Tibial artery (tissue), 4 donors: ENCODE measurements around the gene MRPL12.

Source experiments
- DNase-seq, 2 donors: peaks; one replicate each; pipeline ENCODE4 v3.0.0-alpha.2; 2019
- H3K27ac ChIP-seq, 2 donors: fragments of 200-600 bp; sonication (generic) in 1 of 2; 1 replicate in 1 of 2; 2 replicates in 1 of 2; pipeline ENCODE4 v1.5.1; 2018 to 2019; ENCODE audit warnings: mild to moderate bottlenecking in 1 of 2
- H3K27me3 ChIP-seq, 2 donors: fragments of 200-600 bp; sonication (generic) in 1 of 2; one replicate each; pipeline versions ENCODE4 v1.5.1 to v1.6.0; 2016 to 2019
- H3K36me3 ChIP-seq, 3 donors: fragments of 200-600 bp; sonication (generic) in 2 of 3; one replicate each; pipeline ENCODE4 v1.5.1; 2016 to 2019; ENCODE audit warnings: mild to moderate bottlenecking in 2 of 3
- H3K4me1 ChIP-seq, 4 donors: fragments of 200-600 bp; sonication (generic) in 2 of 4; 1 replicate in 3 of 4; 2 replicates in 1 of 4; pipeline ENCODE4 v1.5.1; 2016 to 2019
- H3K4me3 ChIP-seq, 2 donors: fragments of 200-600 bp; sonication (generic) in 1 of 2; 1 replicate in 1 of 2; 2 replicates in 1 of 2; pipeline ENCODE4 v1.5.1; 2018 to 2019; ENCODE audit warnings: mild to moderate bottlenecking in 2 of 2
- H3K9me3 ChIP-seq, 3 donors: fragments of 200-600 bp; sonication (generic) in 1 of 3; one replicate each; pipeline ENCODE4 v1.5.1; 2016 to 2019
- intact Hi-C: fragments of 100-400 bp; cut with DNase I; formaldehyde crosslinking; loops from one replicate; pipeline ENCODE4 v1.15.0; 2023; ENCODE audit warnings: low total_unique reads
- TF ChIP-seq, protein P1 (sequence below), 2 experiments: fragments of 200-600 bp in 1 of 2; fragments of 450-650 bp in 1 of 2; IDR thresholded peaks; one replicate each; pipeline ENCODE4 v1.5.1; 2017 to 2019; ENCODE audit warnings: antibody characterized with exemption in 2 of 2, mild to moderate bottlenecking in 1 of 2, moderate library complexity in 1 of 2

Gene MRPL12

DNA sequence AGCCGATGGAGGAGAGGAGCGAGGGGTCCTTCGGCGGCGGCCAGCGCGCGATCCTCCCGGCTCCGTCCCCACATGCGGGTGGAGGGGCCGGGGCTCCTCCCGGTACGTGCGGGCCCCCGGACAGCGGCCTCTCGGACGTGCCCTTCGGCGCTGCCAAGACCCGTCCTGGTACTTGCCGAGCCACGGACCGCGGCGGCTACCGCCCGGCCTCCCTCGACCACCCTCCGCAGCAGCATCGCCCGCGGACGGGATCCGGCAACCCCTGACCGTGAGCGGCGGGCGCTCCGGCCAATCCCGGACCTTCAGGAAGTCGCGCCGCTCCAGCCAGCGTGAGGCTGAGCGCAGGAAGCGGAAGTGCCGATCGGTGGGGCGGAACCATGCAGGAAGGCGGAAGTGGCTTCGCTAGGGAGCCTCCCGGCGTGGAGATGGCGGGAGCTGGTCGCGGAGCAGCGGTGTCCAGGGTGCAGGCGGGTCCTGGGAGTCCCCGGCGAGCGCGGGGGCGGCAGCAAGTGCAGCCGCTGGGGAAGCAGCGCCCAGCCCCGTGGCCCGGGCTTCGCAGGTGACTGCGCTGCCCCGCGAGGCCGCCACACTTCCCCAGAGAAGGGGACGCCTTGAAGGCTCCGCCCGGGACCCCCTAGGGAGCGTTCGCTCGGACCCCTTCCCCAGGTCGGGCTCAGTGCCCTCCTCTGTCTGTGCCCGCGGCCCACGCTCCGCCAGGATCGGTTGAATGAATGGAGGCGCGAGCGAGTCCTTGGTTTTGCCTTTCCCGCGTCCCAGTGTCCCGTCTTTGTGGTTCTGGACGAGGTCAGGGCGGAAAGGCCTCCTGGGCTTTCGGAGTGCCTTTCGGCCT is 36.6 kb upstream of the MRPL12 start, which contains the start of the genes CCDC137 and OXLD1:
TSS of gene CCDC137 (plus strand) at position 396 of the 850 bp plus-strand sequence. CDS start at position 426, 30 bp downstream.
TSS of gene OXLD1 (minus strand) at position 264 of the 850 bp plus-strand sequence. CDS start at position 236, 28 bp downstream.
- TF ChIP-seq, protein P1, sequence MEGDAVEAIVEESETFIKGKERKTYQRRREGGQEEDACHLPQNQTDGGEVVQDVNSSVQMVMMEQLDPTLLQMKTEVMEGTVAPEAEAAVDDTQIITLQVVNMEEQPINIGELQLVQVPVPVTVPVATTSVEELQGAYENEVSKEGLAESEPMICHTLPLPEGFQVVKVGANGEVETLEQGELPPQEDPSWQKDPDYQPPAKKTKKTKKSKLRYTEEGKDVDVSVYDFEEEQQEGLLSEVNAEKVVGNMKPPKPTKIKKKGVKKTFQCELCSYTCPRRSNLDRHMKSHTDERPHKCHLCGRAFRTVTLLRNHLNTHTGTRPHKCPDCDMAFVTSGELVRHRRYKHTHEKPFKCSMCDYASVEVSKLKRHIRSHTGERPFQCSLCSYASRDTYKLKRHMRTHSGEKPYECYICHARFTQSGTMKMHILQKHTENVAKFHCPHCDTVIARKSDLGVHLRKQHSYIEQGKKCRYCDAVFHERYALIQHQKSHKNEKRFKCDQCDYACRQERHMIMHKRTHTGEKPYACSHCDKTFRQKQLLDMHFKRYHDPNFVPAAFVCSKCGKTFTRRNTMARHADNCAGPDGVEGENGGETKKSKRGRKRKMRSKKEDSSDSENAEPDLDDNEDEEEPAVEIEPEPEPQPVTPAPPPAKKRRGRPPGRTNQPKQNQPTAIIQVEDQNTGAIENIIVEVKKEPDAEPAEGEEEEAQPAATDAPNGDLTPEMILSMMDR (IDR thresholded peaks at IDR 0.05), result no peak
- Histone ChIP-seq H3K36me3 (peaks cover 16 to 33% (median 21%) of the 10 kb centered on the region in 3 donors), H3K4me3 (peak within 1 kb of the TSS; percentile 87 to 95), H3K4me1 (peaks cover 0 to 30% (median 23%) of the 10 kb centered on the region in 4 donors), H3K27me3 (no peaks in the 10 kb centered on the region), H3K9me3 (no peaks in the 10 kb centered on the region), H3K27ac (peak within 1 kb of the TSS; percentile 86 to 92)
- intact Hi-C loops, result loop anchor here (2.0 kb wide), 1 partner anchor 30 kb away; the partner anchor contains the start of genes NPLOC4 and TSPAN10
- peak; percentile 94 to 97 for DNase-seq

DNA sequence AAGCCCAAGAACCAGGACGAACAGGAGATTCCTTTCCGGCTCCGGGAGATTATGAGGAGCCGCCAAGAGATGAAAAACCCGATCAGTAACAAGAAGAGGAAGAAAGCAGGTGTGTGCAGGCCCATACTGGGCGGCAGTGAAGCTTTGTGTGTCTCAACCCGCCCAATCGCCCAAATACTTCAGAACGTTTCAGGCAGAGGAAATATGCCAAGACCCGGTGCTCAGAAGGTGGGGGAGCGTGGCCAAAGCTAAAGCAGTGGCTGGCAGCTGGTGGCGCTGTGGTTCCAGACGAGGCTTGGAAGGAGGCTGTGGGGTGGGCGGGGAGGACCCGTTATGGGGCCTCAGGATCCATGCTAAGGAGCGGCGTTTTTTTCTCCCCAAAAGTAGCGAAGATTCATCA is 35.4 kb upstream of the MRPL12 start:
- Histone ChIP-seq H3K9me3 (no peaks in the 10 kb centered on the region), H3K27ac (no peak overlapping the region), H3K4me1 (peaks cover 0 to 30% (median 23%) of the 10 kb centered on the region in 4 donors), H3K36me3 (peaks cover 28 to 44% (median 33%) of the 10 kb centered on the region in 3 donors), H3K4me3 (no peak overlapping the region), H3K27me3 (no peaks in the 10 kb centered on the region)
- no peak for DNase-seq
- TF ChIP-seq, protein P1 (IDR thresholded peaks at IDR 0.05), result no peak
- intact Hi-C loops, result loop anchor here (2.0 kb wide), 1 partner anchor 31 kb away; the partner anchor contains the start of genes NPLOC4 and TSPAN10

DNA sequence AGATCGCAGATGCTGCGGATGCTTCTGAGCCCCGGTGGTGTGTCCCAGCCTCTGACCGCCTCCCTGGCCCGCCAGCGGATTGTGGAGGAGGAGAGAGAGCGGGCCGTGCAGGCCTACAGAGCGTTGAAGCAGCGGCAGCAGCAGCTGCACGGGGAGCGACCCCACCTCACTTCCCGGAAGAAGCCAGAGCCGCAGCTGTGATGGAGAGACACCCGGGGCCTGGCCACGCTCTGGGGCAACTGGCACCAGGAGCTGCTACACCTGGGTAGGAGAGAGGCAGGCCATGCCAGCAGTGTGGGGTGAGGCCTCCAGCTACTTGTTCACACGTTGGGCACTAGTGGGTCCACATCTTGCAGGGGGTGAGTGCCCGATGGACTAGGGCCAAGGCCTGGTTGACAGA is 30.7 kb upstream of the MRPL12 start:
- peaks cover 29 to 59% (median 47%) of the 10 kb centered on the region in 3 donors for H3K36me3 ChIP-seq
- H3K27me3 ChIP-seq, result no peaks in the 10 kb centered on the region
- TF ChIP-seq, protein P1 (IDR thresholded peaks at IDR 0.05), result no peak
- H3K4me1 ChIP-seq, result peaks cover 0 to 21% (median 8%) of the 10 kb centered on the region in 4 donors
- intact Hi-C loops, result no loop called here
- H3K9me3 ChIP-seq, result no peaks in the 10 kb centered on the region
- no peak for DNase-seq
- H3K4me3 ChIP-seq, result no peak overlapping the region
- H3K27ac ChIP-seq, result no peak overlapping the region

DNA sequence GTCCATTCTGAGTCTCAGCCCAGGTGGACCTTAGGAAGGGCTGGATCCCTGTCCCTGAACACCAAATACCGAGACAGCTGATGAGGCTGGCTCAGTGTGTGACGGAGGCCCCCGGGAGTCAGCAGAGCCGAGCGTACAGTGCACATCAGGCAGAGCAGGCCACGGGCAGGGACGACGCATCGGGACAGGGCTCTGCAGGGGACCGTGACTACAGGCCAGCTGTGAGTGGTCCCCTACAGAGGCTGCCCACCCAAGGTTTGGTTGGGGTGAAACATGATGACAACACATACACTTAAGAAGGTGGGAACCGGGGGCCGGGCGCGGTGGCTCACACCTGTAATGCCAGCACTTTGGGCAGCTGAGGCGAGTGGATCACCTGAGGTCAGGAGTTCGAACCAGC is 30.2 kb upstream of the MRPL12 start:
- no peaks in the 10 kb centered on the region for H3K27me3 ChIP-seq
- H3K27ac ChIP-seq, result no peak overlapping the region
- TF ChIP-seq, protein P1 (IDR thresholded peaks at IDR 0.05), result no peak
- H3K4me1 ChIP-seq, result peaks cover 0 to 17% (median 3%) of the 10 kb centered on the region in 4 donors
- H3K9me3 ChIP-seq, result no peaks in the 10 kb centered on the region
- H3K4me3 ChIP-seq, result no peak overlapping the region
- H3K36me3 ChIP-seq, result peaks cover 29 to 59% (median 47%) of the 10 kb centered on the region in 3 donors
- intact Hi-C loops, result no loop called here
- no peak for DNase-seq

DNA sequence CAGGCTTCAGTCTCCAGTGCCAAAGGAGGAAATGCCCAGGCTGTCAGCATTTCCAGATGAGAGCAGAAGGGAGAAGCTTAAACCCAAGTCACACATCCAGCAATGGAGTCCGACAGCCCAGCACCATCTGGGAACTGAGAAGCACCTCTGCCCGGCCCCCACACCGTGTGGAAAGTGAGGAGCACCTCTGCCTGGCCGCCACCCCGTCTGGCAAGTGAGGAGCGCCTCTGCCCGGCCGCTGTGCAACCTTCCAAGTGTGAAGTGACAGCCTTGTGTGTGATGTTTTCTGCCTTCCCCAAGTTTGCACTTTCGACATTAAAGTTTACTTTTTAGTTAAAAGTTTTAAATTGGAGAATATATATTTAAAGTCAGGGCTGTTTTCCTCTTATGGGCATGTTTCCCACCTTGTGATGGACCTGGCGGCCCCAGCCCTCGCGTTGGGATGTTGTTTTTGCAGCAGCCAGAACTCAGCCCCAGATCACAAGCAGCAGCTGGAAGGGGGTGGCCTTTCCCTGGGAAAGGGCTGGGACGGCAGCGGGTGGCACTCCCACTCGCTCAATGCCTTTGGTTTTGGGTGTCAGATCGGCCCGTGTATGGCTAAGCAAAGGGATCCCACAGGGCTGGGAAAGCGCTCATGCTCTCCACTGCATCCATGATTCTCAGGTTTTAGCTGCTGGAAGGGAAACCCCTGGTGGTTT is 29.5 kb upstream of the MRPL12 start:
- Histone ChIP-seq H3K36me3 (peaks cover 29 to 59% (median 47%) of the 10 kb centered on the region in 3 donors), H3K27ac (no peak overlapping the region), H3K27me3 (no peaks in the 10 kb centered on the region), H3K4me3 (no peak overlapping the region), H3K4me1 (peaks cover 0 to 12% (median 0%) of the 10 kb centered on the region in 4 donors), H3K9me3 (no peaks in the 10 kb centered on the region)
- TF ChIP-seq, protein P1 (IDR thresholded peaks at IDR 0.05), result no peak
- intact Hi-C loops, result no loop called here
- no peak for DNase-seq
